Aorta (tissue), 5 donors: ENCODE results near the gene CCNI2. TPM values are rescaled to one million over a fixed set of nuclear protein-coding genes. Genes with fewer than 3 reads are reported as not detected.

ENCODE experiments used
- ATAC-seq: fragments of 200-7000 bp; cut with Tn5 transposase; one replicate; pipeline ENCODE4 v1.9.1; 2022; ENCODE audit warnings: moderate library complexity; ENCODE audit not compliant: low FRiP score
- DNase-seq, 2 donors: peaks; one replicate each; pipeline ENCODE4 v3.0.0-alpha.2; 2020
- H3K27ac ChIP-seq, 2 donors: one replicate each; pipeline ENCODE4 v1.5.1; 2013; ENCODE audit warnings: low read length in 2 of 2, mild to moderate bottlenecking in 2 of 2, moderate library complexity in 2 of 2, control low read depth in 1 of 2, inconsistent platforms in 1 of 2, low read depth in 1 of 2
- H3K27me3 ChIP-seq, 2 donors: one replicate each; pipeline ENCODE4 v1.6.1; 2013; ENCODE audit warnings: control low read depth in 1 of 2, low read length in 1 of 2, mild to moderate bottlenecking in 1 of 2, moderate library complexity in 1 of 2; ENCODE audit not compliant: insufficient read depth in 2 of 2, control insufficient read depth in 1 of 2
- H3K36me3 ChIP-seq, 2 donors: one replicate each; pipeline ENCODE4 v1.6.1; 2013; ENCODE audit warnings: control low read depth in 1 of 2, low read length in 1 of 2, mild to moderate bottlenecking in 1 of 2; ENCODE audit not compliant: insufficient read depth in 2 of 2, control insufficient read depth in 1 of 2
- H3K4me1 ChIP-seq, 2 donors: one replicate each; pipeline ENCODE4 v1.6.1; 2013; ENCODE audit warnings: low read length in 2 of 2, control low read depth in 1 of 2, mild to moderate bottlenecking in 1 of 2, moderate library complexity in 1 of 2; ENCODE audit not compliant: insufficient read depth in 2 of 2, control insufficient read depth in 1 of 2
- H3K4me3 ChIP-seq, 2 donors: one replicate each; pipeline ENCODE4 v1.5.1; 2013; ENCODE audit warnings: low read length in 2 of 2, control low read depth in 1 of 2, mild to moderate bottlenecking in 1 of 2
- H3K9me3 ChIP-seq: one replicate; pipeline ENCODE4 v1.6.1; 2013; ENCODE audit warnings: mild to moderate bottlenecking, low read length; ENCODE audit not compliant: control insufficient read depth
- WGBS, 2 donors: extraction: QIAGEN DNeasy Blood & Tissue Kit; methylation state at CpG; one replicate each; pipeline ENCODE4 v1.1.7; 2013; 5-methylcytosine and 5-hydroxymethylcytosine counted together
- intact Hi-C, 2 donors: fragments of 100-400 bp; cut with DNase I; formaldehyde crosslinking; loops; one replicate each; pipeline versions ENCODE4 v1.14.2 to v1.15.0; 2022
- polyA plus RNA-seq, 2 donors: library from polyadenylated mRNA; stranded (reverse); fragments of 200-250 nt; gene quantifications; one replicate each; pipeline ENCODE4 v1.2.3, GENCODE V29; 2013
- total RNA-seq, 2 donors: library from RNA; stranded (reverse); fragmentation: NEBNext Ultra II Directional; extraction: Animal tissue kit (Norgen Biotek cat#: 25700); gene quantifications; one replicate each; pipeline ENCODE4 v1.2.1, GENCODE V29; 2021
- donor health status: healthy with polysubstance abuse.
- donor health status: Bipolar disorder and iron deficiency.
- donor health status: DM: no; HTN: no; CAD: no.
- donor health status: DM: no; HTN: no; CAD: no.
- donor health status: DM: yes; HTN: yes; CAD: no.

Gene CCNI2
- total and polyA plus RNA-seq, 4 donors: 0.38 TPM; not detected in 3

DNA sequence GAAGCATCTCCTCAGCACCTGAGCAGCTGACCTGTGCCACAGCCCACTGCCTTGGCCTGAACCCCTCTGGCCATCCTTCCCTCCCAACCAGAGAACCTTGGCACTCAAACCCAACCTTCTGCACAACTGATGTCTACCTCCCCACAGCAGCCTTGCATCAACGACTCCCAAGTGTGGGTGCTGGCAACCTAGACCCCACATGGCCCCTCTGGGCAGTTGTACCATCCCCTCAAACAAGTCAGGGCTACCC is 19.5 kb downstream of the CCNI2 start:
- no peak for ATAC-seq
- intact Hi-C loops: no loop called here
- H3K27me3 ChIP-seq: no peaks in the 10 kb centered on the region
- H3K9me3 ChIP-seq: no peaks in the 10 kb centered on the region
- DNase-seq: peak in 1 of 2 donors; percentile 45
- 88 to 91% methylated on average over 1 of the region's 1 CpG for WGBS, 2 donors
- no peak overlapping the region for H3K27ac ChIP-seq
- H3K4me3 ChIP-seq: no peak overlapping the region
- peaks cover 0 to 3% of the 10 kb centered on the region in 2 donors for H3K4me1 ChIP-seq
- peaks cover 0 to 6% of the 10 kb centered on the region in 2 donors for H3K36me3 ChIP-seq

DNA sequence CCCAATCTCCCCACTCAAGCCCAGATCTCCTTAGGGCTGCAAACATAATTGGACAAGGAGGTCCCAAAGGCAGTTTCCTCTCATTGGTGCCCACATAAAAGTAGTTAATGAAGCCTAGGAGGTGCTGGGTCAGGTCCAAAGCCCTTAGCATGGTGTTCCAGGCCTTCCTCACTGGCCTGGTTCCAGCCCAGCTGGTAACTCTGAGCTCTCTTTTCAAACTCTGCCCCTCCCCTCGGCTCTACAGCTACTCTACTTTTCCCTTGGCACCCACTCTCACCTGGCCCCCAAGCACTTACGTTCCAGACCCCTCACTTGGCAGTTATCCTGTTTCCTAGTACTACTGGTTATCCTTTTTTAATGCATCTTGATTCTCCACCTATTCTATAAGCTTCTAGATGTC is 19.9 kb downstream of the CCNI2 start:
- H3K27ac ChIP-seq: no peak overlapping the region
- no peak overlapping the region for H3K4me3 ChIP-seq
- H3K36me3 ChIP-seq: peaks cover 0 to 6% of the 10 kb centered on the region in 2 donors
- no peaks in the 10 kb centered on the region for H3K27me3 ChIP-seq
- no peaks in the 10 kb centered on the region for H3K9me3 ChIP-seq
- H3K4me1 ChIP-seq: peaks cover 0 to 5% of the 10 kb centered on the region in 2 donors
- ATAC-seq (no peak), DNase-seq (peak; percentile 24 to 49)
- intact Hi-C loops: no loop called here
- WGBS, 2 donors: 6% methylated on average over 2 of the region's 2 CpGs

DNA sequence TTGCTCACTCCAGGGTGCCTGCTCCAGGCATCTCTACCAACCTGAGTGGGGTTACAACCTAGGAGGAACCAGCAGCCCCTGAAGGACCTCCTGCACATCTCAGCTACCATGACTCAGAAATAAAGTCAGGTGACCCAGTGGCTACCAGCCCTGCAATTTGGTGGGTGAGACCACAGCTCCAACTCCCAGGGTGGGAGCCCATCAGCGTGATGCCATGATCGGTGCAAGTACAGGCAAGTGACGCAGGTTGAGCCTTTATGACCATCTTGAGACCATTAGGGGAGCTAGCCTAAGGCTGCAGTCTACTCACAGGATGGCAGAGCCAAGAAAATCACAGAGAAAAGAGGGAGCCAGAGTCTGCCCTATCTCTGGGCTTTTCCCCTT is 21.3 kb downstream of the CCNI2 start:
- peaks cover 0 to 4% of the 10 kb centered on the region in 2 donors for H3K36me3 ChIP-seq
- no peaks in the 10 kb centered on the region for H3K9me3 ChIP-seq
- WGBS, 2 donors: 91 to 92% methylated on average over 3 of the region's 3 CpGs
- H3K27ac ChIP-seq: peak overlapping the region in 1 of 2 donors; percentile 25
- no peak overlapping the region for H3K4me3 ChIP-seq
- H3K4me1 ChIP-seq: peaks cover 0 to 6% of the 10 kb centered on the region in 2 donors
- peak in 1 of 2 donors; percentile 45 for DNase-seq
- intact Hi-C loops: no loop called here
- no peak for ATAC-seq
- no peaks in the 10 kb centered on the region for H3K27me3 ChIP-seq

DNA sequence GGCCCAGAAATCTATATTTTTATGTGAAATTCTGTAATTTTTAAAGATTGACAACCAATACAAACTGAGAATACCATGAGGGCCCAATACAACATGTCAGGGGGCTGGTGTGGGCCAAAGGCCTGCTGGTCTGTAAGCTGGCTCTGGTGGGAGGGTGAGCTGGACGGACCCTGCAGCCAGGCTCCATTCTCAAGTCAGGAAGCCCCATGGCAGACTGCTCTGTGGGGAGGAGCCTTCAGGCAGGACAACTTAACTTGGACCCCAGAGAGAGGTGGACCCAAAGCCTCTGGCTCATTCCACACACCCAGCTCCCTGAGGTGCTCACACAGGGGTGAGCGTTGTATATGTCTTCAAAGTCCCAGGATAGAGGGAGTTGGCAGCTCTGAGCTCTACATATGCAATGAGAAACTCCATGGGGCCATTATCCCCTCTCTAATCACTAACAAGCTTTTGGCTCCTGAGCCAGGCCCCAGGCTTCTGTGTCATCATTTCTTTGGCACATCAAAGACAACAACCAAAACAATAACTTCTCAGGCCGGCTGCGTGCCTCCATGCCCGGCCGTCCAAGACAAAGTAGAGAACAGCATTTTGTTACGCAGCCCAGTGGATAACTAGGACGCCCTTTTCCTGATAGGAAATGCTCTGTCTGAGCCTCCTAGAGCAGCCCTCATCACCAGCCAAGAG is 23.4 kb downstream of the CCNI2 start:
- H3K27me3 ChIP-seq: no peaks in the 10 kb centered on the region
- intact Hi-C loops: no loop called here
- H3K36me3 ChIP-seq: no peaks in the 10 kb centered on the region
- 25 to 37% methylated on average over 8 of the region's 8 CpGs for WGBS, 2 donors
- H3K4me1 ChIP-seq: peaks cover 0 to 11% of the 10 kb centered on the region in 2 donors
- peak; percentile 30 for ATAC-seq
- DNase-seq: peak; percentile 34 to 47
- no peak overlapping the region for H3K4me3 ChIP-seq
- no peaks in the 10 kb centered on the region for H3K9me3 ChIP-seq
- no peak overlapping the region for H3K27ac ChIP-seq

DNA sequence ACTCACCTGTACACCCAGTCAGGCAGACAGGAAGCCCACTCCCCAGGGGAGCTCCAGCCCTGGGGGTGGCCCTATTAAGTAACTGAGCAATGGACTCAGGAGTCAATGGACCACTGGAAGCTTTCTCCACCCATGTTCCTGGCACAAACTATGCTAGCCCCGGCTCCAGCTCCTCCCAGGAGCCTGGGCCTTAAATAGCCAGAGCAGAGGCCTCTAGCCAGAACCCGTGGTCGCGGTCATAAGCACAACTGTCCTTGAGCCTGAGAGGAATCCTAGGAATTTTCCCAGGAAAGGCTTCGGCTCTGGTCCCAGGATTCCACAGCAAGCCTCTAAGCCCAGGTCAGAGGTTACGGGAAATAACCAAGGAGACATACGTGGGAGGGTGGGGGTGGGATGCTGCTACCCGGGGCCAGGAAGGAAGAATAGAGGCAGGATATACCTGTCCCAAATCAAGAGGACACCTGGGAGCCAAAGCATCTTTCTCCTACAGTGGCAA is 24.3 kb downstream of the CCNI2 start:
- peak overlapping the region; percentile 6 to 72 for H3K27ac ChIP-seq
- H3K36me3 ChIP-seq: no peaks in the 10 kb centered on the region
- ATAC-seq (peak; percentile 36), DNase-seq (peak; percentile 81 to 85)
- no peak overlapping the region for H3K4me3 ChIP-seq
- no peaks in the 10 kb centered on the region for H3K9me3 ChIP-seq
- H3K4me1 ChIP-seq: peaks cover 0 to 11% of the 10 kb centered on the region in 2 donors
- 18 to 22% methylated on average over 8 of the region's 8 CpGs for WGBS, 2 donors
- no peaks in the 10 kb centered on the region for H3K27me3 ChIP-seq
- intact Hi-C loops: no loop called here

DNA sequence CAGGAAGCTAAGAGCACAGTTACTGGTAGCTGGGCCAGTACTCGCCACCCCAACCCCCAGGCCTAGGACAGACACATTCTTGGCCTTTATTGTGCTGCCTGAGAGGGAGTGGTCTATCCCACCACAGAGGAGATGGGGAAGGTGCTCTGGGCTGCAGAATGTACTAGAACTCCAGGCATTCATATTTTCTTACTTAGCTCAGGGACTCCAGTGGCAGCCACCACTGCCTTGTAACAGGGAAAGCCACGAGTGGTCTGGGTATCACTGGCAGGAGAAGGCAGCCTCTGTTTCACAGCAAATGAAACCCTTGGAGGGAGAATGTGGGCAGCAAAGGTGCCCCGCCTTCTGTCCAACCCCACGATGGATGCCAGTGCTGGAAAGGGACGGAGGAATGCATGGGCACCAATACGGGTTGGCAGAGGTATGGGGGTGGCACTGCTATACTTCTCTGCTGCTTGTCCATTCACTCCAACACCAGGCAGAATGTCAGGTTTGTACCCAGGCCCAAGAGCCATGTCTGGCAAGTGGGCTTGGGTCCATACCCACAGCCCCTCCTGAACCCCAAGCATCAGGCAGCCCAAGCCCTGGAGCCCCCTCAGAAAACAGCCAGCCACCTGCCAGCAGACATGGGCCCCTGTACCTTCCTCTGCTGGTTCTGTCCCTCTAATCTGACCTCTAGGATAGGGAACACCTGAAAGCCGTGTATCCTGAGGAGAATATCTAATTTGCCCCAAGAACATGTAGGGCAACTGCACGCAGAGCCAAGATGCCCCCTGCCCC is 25.3 kb downstream of the CCNI2 start:
- 30 to 31% methylated on average over 8 of the region's 8 CpGs for WGBS, 2 donors
- peak overlapping the region in 1 of 2 donors; percentile 72 for H3K27ac ChIP-seq
- peaks cover 0 to 8% of the 10 kb centered on the region in 2 donors for H3K4me1 ChIP-seq
- H3K27me3 ChIP-seq: no peaks in the 10 kb centered on the region
- no peaks in the 10 kb centered on the region for H3K36me3 ChIP-seq
- H3K4me3 ChIP-seq: no peak overlapping the region
- H3K9me3 ChIP-seq: no peaks in the 10 kb centered on the region
- intact Hi-C loops: no loop called here
- ATAC-seq (no peak), DNase-seq (peak in 1 of 2 donors; percentile 48)

DNA sequence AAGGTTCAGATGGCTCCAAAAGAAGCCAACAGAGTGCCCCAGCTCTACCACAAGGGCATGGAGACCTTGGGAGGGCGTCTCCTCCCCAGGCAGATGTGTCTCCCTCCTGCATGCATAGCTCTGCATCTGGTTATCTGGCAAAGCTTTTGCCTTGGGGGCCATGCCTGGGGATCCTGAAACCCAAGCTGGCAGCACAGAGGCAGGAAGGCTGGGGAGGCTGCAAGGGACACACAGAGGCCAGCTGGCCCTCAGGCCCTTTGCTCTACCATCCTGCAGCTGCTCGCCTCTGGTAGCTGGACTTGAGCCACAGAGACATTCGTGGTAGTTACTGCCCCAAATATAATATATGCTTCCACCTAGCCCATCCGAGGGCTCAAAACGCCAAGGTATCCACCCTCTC is 25.9 kb downstream of the CCNI2 start:
- DNase-seq (peak in 1 of 2 donors; percentile 37), ATAC-seq (no peak)
- Histone ChIP-seq H3K27me3 (no peaks in the 10 kb centered on the region), H3K4me1 (peaks cover 0 to 8% of the 10 kb centered on the region in 2 donors), H3K4me3 (no peak overlapping the region), H3K27ac (peak overlapping the region in 1 of 2 donors; percentile 72), H3K9me3 (no peaks in the 10 kb centered on the region), H3K36me3 (no peaks in the 10 kb centered on the region)
- WGBS, 2 donors: 53 to 59% methylated on average over 5 of the region's 5 CpGs
- intact Hi-C loops: no loop called here

DNA sequence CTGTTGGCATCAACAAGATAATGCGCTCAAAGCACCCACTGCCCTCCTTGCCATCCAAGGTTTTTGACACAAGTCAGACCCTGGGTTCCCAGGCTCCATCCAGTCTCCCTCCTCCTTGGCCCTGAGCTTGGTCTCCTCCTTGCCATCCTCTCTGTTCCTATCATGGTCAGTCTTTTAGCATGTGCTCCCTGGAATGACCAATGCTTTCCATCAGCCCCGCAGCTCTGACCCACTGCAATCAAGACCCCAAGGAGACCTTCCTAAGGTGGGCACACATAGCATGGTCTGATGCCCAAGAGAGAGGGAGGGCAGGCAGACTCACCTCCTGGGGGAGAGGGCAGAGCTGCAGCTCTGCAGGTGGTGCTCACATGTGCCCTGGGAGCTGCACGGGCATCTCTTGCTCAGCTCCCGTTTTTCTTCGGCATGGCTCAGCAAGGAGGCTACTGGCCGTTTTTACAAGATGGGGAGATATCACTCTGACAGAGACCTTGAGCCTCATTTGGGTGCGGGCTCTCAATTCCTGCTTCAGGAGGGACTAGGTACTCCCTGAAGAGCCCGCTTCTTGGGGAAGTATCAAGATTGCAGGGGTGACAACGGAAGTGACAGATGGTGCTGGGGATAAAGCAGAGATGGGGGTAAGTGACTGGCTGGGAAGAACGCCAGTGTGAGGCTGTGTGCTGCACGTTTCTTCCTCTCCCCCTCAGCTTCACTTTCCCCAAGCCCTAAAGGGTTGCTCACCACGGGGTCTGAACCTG is 26.6 kb downstream of the CCNI2 start:
- WGBS, 2 donors: 44 to 48% methylated on average over 12 of the region's 12 CpGs
- no peaks in the 10 kb centered on the region for H3K36me3 ChIP-seq
- H3K4me3 ChIP-seq: no peak overlapping the region
- intact Hi-C loops: no loop called here
- DNase-seq (no peak), ATAC-seq (no peak)
- no peaks in the 10 kb centered on the region for H3K27me3 ChIP-seq
- no peaks in the 10 kb centered on the region for H3K9me3 ChIP-seq
- peaks cover 0 to 8% of the 10 kb centered on the region in 2 donors for H3K4me1 ChIP-seq
- peak overlapping the region in 1 of 2 donors; percentile 23 for H3K27ac ChIP-seq
